Left kidney (tissue), 2 donors: ENCODE results near the gene DDX24. TPM values are rescaled to one million over a fixed set of nuclear protein-coding genes. Genes with fewer than 3 reads are reported as not detected.
"Not testable (repeated sequence)": the region's sequence is repeated elsewhere in the genome, so short reads cannot be mapped to it uniquely, and the experiment has no call there.

Source experiments
- DNase-seq: peaks from one replicate; pipeline ENCODE4 v3.0.0-alpha.2; 2013
- polyA plus RNA-seq: library from polyadenylated mRNA; unstranded; fragments of 120-200 nt; gene quantifications from one replicate; pipeline ENCODE4 v1.2.1, GENCODE V29; 2013; ENCODE audit not compliant: insufficient read length

Gene DDX24
- polyA plus RNA-seq, 1 donor: 169 TPM

DNA sequence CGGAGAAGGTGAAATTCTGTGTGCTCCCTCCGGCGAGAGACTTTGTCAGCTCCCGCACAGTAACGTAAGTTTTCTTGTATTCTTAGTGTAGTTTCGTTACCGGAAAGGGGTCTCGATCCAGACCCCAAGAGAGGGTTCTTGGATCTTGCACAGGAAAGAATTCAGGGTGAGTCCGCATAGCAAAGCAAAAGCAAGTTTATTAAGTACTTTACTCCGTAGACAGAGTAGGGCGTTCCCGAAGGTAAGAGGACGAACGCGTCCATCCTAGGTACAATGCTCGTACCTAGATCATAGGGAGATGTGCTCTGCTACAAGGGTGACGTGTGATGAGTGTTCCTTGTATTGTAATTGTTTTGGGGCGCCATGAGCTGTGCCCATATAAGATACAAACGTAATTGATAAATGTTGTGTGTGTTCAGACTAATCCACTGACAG lies 401 bp upstream of the DDX24 start:
- DNase-seq: no peak

DNA sequence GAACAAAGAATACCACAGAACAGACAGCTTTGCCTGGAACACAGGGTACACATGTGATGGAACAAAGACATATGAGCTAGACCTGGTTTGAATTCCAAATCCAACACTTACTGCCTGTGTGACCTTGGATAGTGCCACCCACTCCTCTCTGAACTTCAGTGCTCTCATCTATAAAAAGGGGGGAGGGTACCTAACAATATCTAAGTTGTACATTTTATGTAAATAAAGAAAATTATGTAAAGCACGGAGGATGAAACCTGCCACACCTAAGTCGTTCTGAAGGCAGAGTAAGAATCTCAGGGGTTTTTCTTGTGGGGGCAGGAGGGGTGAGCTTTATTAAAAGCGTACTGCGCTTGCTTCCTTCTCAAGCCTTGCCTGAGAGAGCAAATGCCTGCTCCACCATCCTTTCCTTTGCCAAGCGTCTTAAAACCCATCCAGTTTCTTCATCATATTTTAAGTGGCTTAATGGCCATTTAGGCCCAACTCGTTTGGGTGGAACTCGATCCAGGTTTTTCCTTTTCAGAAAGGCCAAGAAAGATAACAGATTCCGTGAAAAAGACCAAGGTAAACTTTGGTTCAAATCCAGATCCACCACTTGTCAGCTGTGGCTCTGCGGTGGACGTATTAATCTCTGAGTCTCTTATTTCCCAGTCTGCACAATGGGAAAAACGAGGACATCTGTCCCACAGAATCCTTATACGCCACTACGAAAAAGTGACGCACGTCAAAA lies 946 bp downstream of the DDX24 start:
- DNase-seq: no peak

DNA sequence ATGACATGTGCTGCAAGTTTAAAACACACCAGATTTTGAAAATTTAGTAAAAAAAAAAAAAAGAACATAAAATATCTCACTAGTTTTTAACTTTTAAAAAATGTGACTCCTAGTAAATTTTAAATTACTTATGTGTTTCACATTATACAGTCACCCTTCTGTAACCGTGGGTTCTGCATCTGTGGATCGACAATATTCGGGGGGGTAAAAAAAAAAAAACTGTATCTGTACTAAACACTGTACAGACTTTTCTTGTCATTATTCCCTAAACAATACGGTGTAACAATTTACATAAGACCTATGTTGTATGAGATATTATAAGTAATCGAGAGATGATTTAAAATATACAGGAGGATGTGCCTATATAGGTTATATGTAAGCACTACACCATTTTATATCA lies 3.2 kb downstream of the DDX24 start:
- no peak for DNase-seq

DNA sequence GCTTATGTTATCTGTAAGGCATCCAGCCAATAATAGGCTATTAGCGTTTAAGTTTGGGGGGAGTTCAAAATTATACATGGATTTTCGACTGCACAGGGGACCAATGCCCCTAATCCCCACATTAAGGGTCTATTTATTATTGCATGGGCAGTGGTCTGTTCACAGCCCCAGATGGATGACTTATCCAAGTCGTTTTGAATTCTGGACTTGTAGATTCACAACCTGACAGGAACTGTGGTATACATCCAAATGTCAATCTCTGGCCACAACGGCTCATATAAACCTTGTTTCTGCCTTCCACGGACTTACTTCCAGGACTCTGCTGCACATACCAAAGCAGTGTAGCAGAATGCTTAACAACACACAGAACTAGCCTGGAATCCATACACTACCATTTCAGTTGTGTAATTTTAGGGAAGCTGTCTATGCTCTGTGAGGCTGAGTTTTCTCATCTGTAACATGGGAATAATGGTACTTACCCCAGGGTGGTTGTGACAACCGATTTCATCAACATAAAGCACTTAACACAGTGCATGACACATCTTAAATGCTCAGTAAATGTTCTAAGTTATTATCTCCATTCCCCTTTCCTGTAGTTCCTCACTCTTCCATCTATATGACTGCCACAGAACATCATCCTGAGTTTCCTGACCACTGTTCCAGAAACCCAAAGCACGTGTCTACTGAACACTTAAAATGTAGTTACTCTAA lies 3.7 kb downstream of the DDX24 start:
- no peak for DNase-seq

DNA sequence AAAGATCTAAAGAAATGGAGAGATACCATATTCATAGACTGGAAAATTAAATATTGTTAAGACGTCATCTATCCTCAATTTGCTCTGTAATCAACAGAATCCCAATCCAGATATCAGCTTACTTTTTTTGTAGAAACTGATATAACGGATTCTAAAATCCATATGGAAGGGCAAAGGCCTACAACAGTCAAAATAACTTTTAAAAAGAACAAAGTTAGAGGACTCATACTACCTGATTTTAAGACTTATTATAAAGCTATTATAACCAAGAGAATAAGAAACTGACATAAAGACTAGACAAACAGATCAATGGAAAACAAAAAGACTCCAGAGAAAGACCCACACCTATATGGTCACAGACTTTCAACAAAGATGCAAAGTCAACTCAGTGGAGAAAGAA lies 6.0 kb downstream of the DDX24 start:
- DNase-seq: no peak

DNA sequence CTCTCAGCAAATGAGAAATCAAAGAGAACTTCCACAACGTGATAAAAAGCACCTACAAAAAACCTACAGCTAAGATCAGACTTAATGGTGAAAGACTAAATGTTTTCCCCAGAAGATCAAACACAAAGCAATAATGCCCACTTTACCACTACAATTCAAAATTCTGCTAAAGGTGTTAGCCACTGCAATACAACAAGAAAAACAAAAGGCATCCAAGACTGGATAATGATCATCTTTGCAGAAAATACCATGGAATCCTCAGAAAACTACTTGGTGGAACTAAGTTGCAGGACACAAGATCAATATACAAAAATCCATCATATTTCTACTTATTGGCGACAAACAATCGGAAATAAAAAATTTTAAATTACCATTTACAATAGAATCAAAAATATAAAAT lies 6.5 kb downstream of the DDX24 start:
- no peak for DNase-seq

DNA sequence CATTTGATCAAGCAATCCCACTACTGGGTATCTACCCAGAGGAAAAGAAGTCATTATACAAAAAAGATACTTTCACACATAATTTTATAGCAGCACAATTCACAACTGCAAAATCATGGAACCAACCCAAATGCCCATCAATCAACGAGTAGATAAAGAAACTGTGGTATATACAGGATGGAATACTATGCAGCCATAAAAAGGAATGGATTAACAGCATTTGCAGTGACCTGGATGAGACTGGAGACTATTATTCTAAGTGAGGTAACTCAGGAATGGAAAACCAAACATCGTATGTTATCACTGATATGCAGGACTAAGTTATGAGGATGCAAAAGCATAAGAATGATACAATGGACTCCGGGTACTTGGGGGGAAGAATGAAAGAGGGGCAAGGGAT lies 8.9 kb downstream of the DDX24 start:
- DNase-seq: not testable (repeated sequence)

DNA sequence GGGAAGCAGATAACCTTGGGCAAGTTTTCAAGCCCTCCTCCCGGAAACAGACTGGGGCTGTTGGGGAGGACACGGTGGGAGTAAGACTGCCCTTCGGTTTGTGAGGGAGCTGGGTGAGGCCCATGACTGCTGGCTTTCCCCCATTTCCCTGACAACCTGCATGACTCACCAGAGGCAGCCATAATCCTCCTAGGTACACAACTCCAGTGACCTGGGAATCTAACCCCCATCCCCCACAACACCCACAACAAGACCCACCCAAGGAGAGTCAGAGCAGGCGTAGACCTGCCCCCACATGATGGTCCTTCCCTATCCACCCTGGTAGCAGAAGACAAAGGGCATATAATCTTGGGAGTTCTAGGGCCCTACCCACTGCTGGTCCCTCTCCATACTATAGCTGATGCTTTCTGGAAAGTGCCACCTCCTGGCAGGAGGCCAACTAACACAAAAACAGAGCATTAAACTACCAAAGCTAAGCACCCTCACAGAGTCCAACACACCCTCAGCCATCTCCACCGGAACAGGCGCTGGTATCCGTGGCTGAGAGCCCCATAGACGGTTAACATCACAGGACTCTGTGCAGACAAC lies 14.8 kb downstream of the DDX24 start:
- no peak for DNase-seq

DNA sequence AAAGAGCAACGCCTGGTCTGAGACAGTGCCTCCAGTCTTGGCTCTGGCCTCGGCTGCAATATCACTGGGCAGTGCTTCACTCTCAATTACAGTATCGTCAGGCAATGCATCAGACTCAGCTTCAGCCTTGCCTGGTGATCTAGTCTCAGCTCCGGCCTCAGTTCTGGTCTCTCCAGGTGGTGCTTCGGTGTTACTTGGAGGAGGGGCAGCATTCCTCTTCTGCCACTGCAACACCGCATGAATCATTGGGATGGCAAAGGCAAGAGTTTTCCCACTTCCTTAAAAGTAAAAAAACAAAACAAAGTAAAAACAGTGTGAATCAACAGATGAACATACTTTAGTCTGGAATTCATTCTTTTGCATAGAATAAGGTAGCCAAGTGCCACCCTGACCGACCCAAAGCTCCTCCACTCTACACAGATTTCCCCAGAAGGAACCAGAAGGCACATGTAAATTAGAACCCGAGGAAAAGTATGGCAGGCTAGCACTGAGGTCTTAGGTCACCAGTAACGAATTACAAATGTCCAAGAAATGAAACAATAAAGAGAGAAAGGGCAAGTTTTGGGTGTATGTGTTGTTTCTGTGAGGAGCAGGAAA lies 18.6 kb downstream of the DDX24 start:
- no peak for DNase-seq

DNA sequence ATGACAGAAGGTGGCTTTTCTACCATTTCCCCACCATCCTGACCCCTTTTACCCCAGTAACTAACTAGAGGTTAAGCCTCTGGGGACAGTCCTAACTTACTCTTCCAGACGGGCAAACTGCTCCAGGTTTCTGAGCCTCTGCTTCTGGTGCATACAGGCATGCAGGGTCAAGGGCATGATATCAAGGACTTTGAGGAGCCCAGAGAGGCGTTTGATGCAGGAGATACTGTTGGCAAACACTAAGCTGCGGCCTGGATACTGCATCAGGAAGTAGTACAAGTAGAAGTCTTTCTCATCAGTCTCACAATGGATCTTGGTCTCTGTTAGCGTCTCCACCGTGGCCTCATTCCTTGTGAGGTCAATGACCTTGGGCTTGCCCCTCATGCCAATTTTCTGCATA lies 21.0 kb downstream of the DDX24 start:
- DNase-seq: no peak

DNA sequence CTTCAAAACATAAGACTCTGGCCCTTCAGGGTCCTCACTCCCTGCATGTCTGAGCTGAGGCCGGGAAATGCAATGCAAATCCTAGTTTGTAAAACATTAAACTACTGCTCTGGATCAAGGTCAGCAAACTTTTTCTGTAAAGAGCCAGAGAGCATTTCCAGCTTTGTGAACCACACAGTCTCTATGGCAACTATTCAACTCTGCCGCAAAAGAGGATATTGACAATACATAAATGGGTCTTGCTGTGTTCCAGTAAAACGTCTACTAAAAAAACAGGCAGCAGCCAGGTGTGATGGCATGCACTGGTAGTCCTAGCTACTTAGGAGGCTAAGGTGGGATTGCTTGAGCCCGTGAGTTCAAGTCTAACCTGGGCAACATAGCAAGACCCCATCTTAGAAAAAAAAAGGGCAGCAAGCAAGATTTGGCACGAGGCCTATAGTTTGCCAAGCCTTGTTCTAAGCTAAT lies 22.3 kb downstream of the DDX24 start:
- DNase-seq: no peak

DNA sequence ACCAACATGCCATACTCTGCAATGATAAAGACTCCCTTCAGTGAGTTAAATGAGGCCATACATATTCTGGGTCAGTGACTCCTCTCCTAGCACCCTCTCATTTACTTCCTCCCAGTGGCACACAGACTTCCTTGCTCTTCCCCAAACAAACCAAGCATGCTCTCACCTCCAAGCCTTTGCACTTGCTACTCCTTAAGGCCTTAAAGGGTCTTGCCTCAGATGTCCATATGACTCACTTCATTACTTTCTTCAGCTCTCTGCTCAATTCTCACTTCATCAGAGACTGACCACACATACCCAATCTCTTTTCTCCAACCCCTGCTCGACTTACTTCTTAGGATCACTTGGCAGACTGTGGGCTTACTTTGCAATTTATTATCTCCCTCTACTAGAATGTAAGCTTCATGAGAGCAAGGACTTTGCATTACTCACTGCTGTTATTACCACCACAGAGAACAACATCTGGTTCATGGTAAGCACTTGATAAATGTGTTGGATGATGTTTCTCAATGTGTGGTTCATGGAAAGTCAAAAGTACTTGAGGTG lies 22.8 kb downstream of the DDX24 start:
- no peak for DNase-seq

DNA sequence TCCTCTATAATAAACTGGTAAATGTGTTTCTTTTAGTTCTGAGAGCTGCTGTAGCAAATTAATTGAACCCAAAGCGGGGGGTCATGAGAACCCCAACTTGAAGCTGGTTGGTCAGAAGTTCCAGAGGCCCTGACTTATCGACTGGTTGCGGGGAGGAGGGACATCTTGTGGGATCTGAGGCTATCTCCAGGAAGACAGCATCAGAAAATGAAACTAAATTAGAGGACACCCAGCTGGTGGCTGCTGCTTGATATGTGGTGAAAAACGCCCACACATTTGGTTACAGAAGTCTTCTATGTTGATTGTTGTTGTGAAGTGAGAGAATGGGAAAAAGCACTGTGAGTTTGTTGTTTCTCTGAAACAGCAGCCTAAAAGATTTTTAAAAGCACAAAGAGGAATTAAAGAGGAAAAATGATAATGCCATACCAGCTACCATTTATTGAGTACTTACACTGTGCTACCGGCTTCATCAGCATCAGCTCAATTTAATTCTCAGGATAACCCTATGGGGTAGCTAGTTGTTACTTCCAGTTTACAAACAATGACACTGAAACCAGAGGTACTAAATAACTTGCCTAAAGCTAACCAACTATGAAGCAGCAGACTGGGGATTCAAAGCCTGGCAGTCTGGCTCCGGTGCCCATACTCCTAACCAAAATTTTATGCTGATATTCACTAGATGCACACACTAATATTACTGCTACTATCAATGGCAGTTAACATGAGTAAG lies 24.3 kb downstream of the DDX24 start:
- no peak for DNase-seq

DNA sequence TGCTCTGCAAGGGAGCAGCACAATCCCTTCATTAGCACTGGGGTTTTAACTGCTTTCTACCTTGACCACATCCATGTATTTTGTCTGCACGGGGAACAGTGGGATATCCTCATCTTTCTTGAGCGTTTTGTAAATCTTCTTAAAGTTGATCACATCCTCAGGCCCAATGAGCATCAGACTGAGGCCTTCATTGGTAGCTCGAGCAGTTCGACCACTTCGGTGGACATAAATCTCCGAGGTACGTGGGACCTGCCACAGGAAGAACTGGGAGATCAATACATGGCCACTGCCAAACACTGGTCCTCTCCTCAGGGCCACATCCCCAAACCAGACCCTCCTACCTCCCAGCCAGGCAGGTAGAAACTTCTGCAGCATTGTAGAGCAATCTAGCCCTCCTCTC lies 26.1 kb downstream of the DDX24 start:
- DNase-seq: no peak

DNA sequence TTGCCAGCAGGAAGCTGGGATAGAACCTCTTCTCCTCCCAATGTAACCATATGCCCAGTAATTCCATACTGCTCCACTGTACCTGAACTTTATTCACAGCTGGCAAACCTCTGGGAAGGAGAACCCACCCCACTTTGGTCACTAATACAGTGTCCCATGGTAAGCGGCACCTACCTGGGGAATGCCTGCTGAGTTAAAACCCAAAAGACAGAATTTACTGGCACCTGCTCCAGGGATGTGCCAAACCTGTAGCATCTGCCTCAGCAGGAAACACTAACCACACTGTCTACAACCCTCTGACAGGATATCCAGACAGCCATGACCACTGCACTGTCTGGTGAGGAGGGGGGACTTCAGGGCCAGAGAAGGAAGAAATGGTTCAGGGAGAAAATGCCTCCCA lies 26.6 kb downstream of the DDX24 start:
- DNase-seq: no peak

DNA sequence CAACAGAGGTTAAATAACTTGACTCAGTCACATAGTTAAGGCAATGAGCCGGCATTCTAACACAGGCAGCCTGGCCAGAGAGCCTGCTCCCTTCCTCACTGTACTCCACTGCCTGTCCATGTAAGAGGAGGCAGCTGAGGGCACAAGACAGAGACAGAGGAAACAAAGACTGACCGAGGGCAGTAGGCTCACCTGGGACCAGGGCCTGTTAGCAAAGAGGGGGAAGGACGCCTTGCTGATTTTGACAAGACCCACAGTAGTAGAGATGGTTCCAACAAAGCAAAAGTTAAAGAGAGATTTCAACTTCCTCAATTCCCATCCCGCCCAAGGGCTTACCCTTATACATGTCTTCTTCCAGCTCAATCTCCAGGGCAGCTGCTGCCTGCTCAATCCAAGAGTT lies 28.3 kb downstream of the DDX24 start:
- DNase-seq: no peak

DNA sequence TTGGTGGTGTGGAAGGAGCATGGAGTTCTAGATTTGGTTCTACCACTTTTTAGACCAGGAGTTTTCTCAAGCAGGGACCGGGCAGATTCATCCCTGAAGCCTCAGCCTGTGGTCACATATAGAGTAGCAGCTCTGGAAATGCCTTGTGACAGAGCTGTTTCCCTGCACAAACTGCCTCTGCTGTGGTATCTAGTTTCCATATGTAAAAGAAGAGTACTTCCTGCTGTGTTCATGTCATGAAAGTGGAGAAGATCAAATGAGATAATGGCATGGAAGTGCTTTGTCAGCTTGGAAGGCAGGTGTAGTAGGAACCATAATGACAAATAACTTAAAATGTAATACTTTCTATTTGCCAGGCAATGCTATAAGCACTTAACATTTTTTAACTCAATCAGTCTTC lies 28.8 kb downstream of the DDX24 start:
- no peak for DNase-seq

DNA sequence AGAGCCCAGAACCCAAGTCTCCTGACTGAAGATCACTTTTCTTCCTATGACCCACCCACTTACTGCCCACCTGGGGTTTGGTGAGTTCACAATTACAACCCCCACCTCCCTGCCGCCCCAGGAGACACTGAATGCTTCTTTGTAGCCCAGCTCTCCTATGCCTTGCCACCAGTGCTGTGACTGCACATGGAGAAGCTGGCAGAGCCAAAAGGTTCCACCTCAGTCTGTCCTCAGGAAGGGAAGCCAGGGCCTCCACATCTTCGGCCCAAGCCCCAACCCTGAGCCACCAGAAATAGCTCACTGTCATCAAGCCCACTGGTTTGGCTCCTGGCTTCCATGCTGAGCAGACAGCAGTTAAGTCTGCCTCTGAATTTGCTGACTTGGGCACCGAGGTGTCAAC lies 29.2 kb downstream of the DDX24 start:
- DNase-seq: no peak

DNA sequence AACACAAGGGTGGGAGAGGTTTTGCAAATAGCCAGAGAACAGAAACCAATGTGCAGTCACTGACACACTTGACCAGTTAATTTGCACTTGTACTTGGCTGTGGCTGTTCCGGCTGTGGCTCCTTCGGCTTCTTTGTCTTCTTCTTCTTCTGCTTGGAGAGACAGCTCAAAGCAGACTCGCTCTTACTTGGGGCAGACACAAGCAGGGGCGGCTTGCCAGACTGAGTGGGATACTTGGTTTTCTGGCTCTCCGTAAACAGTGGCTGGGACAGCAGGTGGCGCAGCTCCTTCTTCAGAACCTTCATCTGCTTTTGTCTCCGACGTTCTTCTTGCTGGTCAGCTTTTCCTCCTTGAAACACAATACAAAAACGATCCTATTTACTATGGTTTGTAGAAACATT lies 29.9 kb downstream of the DDX24 start:
- DNase-seq: no peak

DNA sequence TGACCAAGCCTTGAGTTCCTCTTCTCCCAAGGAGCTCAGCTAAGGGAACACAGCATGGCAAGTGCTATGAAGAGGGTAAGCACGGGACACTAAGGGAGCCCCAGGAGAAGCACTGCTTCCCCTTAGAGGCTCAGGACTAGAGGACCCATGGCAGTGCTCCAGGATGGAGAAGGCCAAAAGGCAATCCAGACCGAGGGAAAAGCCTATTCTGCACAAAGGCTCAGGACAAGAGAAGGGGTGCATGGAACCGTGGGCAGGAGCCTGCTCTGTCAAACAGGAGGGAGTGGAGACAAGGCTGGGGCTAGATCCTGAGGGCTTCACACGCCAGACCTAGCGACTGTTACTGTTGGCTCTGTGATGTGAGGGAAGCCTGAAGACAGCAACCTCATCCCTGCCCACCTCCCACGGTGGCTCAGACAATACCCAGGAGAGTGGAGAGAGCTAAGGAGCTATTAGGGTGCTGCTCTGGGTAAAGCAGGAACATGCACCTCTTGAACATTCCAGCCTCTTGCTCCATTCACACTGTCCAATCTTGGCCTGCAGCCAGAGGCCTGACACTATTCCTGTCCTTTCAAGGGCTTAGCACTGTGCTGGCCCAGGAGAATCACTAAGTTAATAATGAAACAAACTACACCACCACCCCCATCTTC lies 30.6 kb downstream of the DDX24 start:
- no peak for DNase-seq

DNA sequence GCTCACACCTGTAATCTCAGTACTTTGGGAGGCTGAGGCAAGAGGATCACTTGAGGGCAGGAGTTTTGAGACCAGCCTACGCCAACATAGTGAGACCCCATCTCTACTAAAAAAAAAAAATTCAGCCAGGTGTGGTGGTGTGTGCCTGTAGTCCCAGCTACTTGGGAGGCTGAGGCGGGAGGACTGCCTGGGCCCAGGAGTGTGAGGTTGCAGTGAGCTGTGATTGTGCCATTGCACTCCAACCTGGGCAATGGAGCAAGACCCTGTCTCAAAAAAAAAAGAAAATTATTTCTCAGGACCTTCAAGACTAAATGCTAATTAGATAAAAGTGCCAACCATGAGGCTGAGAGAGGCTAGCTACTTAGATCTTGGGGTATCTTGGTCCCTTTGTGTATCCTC lies 31.4 kb downstream of the DDX24 start:
- no peak for DNase-seq
